ENCODE data around the gene LCE7A.

Gene LCE7A

DNA sequence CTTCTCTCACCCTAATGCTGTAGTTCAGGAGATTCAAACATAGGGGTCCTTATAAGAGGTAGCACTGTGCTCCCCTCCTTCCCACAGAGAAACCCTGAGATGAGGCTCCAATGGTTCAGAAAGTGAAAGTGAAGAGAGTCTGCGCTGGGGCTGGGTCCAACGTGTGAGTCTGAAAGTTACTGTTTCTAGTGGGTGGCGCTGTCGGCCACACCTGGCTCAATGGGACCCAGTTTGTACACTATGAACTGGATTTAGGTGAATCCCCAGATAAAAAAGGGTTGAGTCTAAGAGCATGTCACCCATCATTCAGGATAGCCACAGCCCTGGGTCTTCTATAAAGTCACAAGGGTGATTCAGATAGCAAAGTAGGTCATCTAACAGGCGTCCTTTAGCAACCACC is 21.1 kb downstream of the LCE7A start:
- no peak for DNase-seq

DNA sequence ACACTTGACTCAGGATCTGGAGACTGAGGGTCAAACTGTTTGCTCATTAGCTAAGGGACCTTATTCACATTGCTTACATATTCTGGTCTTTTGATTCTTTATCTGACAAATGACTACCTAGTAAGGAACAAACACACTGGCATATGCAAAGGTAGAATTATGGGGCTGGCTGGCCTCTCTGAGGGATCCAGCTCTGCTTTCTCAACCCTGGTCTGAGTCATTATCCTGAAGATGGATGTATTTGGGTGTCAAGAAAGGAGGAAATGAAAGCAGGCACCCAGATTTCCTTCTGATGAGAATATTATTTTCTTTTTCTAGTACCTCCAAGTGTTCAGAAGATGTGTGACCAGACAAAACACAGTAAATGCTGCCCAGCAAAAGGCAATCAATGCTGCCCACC is 24.3 kb downstream of the LCE7A start:
- no peak for DNase-seq

DNA sequence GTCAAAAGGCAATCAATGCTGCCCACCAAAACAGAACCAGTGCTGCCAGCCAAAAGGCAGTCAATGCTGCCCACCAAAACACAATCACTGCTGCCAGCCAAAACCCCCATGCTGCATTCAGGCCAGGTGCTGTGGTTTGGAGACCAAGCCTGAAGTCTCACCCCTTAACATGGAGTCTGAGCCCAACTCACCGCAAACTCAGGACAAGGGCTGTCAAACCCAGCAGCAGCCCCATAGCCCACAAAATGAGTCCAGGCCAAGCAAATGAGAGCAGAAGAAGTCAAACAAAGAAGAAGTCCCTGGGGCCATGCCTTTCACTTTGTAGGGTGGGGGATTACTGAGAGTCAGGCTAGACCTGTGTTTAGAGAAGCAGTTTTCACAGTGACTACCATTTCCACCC is 24.7 kb downstream of the LCE7A start:
- DNase-seq, result no peak

DNA sequence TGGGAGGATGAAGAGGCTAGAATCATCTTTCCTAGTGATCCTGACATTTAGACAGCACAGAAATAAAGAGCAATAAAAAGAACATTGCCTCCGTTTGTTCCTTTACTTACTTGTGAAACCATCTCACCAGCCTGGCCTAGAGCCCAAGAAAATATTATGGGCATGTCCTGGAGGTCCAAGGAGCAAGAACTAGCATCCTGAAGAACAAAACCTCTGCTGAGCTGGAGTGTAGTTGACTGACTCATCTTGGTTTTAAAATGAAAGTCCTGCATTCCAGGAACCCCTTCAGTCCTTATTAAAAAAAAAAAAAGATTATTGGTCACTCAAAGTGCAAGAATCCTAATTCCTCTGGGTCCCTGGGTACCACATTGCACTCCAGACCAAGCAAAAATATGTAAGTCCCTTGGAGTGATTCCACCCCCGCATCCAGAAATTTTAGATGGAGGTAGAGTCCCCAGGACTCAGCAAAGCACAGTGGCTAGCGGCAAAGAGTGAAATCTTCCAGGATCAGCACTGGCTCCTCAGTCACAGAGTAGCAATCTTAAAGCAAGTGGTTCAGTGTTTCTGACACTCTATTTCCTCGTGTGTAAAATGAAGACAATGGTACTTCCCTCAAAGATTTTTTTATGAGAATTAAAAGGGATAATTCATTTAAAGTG is 25.3 kb downstream of the LCE7A start:
- DNase-seq, result no peak

DNA sequence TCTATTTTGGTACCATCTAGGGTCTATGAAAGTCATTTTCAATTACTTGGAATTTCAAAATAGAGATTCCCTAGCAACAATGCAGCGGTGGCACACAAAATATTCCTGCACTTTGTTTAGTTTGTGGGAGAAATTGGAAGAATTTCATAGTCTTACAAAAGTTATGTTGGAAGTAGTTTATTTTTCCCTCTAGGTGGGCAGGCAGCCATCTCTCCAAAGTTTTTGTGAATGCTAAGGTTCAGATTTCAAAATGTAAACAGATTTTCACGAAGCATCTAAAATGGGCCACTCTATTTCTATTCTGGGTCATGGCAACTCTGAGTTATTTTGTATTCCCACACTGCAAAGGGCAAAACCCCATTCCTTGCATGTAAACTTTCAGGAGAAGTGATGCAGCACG is 26.3 kb downstream of the LCE7A start:
- DNase-seq, result no peak

DNA sequence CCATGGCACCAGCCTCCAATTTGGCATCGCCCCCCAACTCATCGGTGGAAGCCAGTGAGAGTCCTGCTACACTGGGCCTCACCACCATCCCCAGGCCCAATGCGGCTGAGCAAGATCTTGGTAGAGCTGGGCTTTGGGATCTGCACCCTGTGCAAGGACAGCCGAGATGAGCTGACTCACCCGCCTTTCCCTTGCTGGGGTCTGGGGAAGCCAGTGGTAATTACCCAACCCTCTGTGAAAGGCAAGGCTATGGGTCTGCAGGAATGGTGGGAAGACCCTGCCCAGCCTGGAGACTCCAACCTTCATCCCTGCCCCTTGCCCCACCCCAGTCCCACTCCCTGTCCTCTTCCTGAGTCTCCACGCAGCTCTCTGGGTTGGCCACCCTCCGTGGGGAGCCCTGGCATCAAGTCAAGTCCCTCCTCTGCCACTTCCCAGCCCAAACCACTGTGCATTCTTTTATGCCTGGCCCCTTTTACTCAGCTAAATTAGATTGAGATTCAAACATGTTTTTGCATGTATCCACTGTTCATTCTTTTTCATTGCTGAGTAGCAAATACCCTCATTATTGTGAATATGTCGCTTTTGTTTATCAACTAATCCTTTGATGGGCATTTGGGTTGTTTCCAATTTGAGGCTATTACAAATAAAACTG is 27.1 kb downstream of the LCE7A start:
- DNase-seq, result no peak

DNA sequence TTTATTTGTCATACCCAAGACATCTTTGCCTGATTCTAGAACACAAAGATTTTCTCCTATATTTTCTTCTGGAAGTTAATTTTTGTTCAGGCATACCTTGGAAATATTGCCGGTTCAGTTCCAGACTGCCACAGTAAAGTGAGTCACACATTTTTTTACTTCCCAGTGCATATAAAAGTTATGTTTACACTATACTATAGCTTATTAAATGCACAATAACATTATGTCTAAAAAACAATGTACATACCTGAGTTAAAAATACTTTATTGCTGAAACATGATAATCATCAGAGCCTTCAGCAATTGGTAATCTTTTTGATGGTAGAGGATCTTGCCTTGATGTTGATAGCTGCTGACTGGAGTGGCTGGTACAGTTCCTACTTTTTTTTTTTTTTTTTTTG is 28.3 kb downstream of the LCE7A start:
- no peak for DNase-seq

DNA sequence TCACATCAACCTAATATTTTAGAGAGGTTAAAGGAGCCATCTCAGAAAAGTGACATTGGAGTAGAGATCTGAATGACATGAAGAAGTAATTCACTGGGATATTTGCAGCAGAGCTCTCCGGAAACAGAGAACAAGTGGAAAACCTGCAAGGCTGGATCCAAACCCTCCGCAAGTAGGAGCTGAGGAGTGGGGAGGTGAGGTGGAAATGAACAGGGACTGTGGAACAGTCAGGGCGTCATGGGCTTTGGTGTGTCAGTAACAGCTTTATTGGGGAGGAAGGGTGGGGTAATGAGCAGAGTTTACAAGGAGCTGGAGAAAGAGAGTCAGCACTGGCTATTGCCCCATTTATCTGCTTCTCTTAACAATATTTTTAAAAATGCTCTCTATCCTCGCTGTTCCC is 39.2 kb downstream of the LCE7A start:
- DNase-seq, result no peak

DNA sequence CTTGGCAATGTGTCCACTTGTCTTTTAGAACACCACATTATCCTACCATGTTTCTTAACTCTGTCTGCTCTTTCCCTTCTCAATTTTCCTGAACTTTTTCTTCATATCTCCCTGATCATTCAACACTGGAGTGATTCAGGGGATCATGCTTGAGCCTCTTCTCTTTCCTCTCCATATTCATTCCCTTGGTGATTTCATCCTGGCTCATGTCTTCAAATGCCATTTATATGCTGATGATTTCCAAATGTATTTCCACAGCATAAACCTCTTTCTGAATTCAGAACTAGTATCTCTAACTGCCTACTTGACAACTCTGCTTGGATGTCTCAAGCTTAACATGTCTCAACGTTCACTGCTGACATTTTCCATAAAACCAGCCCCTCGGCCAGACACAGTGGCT is 40.1 kb downstream of the LCE7A start:
- DNase-seq, result no peak

DNA sequence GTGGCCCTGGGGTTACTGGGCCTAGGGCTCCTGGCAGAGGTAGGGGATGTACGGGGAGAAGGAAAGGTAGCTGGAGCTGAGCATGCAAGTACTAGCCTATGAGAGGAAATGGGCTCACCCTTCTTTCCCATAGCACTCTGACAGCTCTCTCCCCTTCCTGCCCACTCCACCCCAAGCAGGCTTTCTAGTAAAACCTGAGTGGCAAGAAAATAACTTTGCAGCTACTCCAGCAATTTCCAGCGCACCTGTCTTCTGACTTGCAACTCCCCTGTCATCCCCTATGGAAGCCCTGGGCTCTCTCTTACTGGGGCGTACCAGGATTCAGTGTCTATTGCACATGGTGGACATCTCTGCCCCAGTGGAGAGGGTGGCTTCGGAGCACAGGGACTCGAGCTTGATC is 41.8 kb downstream of the LCE7A start:
- no peak for DNase-seq

DNA sequence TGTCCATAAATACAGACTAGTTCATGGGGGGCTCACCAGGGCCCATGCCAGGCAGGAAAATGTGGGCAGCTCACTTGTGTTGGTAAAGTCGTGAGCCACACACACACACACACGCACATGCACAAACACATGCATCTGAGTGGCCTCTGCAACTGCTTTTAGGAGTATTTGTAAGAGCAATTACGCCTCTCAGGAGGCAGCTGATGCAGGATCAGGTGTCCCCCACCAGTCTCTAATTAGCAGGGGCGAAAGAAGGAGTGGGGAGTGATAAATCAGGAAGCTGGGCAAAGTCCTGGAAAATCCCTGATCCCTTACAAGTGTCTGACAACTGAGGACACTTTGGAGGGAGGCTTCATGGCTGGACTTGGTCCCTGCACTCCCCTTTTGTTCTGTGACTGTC is 42.8 kb downstream of the LCE7A start:
- no peak for DNase-seq

DNA sequence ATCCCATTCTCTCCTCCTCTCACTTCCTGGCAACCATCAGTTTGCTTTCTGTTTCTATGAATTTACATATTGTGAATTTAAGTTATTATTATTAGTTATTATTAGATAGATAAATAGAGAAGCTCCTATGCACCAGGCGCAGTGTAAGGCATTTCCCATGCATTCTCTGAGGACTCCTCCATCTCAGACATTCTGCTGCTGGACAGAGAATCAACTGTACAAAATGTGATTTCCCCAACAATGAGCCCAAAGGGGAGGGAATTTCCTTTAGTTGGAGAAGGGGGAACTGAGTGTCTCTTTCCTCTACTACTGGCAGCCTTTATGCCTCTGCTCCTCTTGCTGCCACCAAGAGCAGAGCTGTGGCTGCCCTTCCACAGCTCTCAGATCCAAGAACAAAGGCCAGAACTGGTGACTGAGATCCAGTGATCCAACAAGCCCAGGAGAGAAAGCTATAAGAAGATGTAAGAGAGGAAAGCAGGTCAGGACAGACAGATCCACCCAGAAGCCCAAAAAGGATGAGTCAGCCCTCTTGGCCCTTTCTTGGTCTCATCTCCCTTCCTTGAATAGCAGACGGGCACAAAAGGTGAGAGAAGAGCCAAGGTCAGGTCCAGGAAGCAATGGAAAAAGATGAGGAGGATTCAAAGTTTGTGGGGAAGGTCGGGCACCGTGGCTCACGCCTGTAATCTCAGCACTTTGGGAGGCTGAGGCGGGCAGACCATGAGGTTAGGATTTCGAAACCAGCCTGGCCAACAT is 45.1 kb downstream of the LCE7A start:
- no peak for DNase-seq

DNA sequence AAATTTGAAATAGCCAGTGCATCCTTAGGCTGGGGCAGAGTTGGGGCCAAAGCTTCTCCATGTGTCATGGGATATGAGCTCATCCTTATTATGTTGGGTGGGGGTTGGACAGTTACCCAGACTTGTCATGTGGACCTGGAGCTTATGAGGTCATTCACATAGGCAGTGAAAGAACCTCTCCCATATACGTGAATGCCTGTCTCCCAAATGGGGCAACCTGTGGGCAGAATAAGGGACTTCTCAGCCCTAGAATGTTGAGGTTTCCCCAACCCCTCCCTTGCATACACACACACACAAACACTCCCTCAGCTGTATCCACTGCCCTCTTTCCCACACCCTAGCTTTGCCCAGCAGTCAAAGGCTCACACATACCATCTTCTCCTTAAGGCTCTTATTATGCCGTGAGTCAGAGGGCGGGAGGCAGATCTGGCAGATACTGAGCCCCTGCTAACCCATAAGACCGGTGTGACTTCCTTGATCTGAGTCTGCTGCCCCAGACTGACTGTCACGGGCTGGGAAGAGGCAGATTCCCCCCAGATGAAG is 46.3 kb downstream of the LCE7A start:
- DNase-seq, result no peak

DNA sequence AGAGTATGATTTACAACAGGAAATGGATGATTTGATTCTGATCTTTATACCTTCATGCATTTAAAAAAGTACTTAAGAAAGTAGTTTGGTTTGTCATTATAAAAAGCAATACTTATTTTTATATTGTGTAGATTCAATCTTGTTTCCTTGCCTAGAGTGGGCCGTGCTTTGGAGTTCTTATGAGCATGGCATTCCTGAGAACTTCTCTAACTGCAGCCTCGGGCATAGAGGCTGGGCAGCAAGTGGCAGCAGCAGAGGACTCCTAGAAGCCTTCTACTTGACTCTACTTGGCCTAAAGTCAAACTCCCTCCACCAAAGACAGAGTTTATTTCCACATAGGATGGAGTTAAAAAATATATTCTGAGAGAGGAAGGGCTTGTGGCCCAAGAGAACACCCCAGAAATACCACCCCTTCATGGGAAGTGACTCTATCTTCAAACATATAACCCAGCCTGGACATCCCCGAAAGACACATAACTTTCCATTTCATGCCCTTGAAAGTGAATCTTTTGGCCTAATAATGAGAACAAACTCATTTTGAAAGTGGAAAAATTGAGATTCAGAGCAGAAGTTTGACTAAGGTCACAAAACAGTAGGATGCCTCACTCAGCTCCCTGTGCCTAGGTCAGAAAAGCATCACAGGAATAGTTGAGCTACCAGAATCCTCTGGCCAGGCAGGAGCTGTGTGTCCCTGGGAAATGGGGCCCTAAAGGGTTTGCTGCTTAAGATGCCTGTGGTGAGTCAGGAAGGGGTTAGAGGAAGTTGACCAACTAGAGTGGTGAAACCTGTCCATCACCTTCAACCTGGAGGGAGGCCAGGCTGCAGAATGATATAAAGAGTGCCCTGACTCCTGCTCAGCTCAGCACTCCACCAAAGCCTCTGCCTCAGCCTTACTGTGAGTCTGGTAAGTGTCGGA is 48.1 kb downstream of the LCE7A start, which contains the start of gene IVL:
Gene IVL, plus strand, starts transcription at position 861 of the 916 bp plus-strand sequence. CDS start 1,252 bp downstream, outside the sequence.
- no peak for DNase-seq

DNA sequence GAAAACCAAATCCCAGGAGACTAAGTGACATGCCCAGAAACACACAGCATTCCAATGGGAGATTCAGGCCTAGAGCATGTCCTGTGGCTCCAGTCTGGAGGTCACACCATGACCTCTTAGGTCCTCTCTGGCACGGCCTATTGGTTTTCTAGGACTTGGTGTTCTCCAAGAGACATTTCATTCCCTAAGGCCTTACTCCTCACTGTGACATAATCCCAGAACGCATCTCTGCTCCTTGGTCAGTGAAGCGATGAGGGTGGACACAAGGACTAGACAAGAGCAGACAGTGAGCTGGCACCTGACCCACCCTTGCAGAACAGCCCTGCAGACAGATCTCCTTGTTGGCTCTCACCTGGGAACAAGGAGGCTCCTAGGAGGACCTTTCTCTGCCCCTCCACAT is 49.4 kb downstream of the LCE7A start:
- no peak for DNase-seq
